Measurements from ENCODE around the gene LLCFC1.

The LLCFC1 gene

DNA sequence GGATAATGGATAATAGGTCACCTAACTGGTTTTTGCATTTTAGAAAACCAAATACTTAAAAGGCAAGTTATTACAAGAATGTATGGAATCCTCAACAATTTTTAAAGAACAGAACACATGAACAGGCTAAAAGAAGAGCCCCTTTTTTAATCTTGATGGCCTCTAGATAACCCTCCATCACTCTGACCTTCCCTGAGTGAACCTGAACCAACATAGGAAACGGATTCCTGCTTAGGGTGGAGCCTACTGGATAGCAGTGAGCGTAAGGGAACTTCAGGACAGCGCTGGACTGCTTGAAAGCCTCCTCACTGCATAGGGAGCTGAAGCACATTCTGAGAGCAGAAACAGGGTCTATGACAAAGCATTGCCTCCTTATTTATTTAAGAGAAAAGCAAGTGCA is 26.2 kb upstream of the LLCFC1 start:
- H3K9ac ChIP-seq (ENCODE audit: low read depth, low read length) = no peak overlapping the region
- no peaks in the 10 kb centered on the region for H3K27me3 ChIP-seq (ENCODE audit: insufficient read depth, low read length)
- no peak overlapping the region for H3K4me3 ChIP-seq (ENCODE audit: low read length)
- no peaks in the 10 kb centered on the region for H3K9me3 ChIP-seq (ENCODE audit: insufficient read depth, low read depth, low read length)
- 81% methylated on average over 3 of the region's 3 CpGs for WGBS
- H3K36me3 ChIP-seq (ENCODE audit: insufficient read depth, low read length) = no peaks in the 10 kb centered on the region
- no peak overlapping the region for H3K27ac ChIP-seq (ENCODE audit: low read depth, low read length)
- no peaks in the 10 kb centered on the region; the same call in 1 of the 2 replicates for H3K4me1 ChIP-seq (ENCODE audit: insufficient read depth, low read length)

DNA sequence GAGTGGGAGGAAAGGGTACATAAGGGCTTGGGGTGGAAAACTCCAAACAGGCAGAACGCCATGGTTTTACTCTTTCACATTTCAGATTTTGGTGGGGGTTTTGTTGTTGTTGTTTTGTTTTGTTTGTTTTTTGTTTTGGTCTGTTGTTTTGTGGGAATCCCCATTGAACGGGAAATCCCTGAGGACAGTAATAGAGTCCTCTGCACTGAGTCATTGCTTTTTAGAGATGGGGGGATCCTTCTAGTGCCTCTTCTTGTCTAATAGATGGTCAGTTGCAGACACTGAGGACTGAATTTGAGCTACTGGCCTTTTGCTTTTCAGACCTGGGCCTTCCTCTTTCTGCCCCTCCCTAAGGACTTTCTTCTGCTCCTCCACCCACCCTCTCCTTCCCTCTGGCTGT is 25.7 kb upstream of the LLCFC1 start:
- H3K27me3 ChIP-seq (ENCODE audit: insufficient read depth, low read length) = no peaks in the 10 kb centered on the region
- no peak overlapping the region for H3K4me3 ChIP-seq (ENCODE audit: low read length)
- H3K4me1 ChIP-seq (ENCODE audit: insufficient read depth, low read length) = no peaks in the 10 kb centered on the region; the same call in 1 of the 2 replicates
- no peak overlapping the region for H3K27ac ChIP-seq (ENCODE audit: low read depth, low read length)
- 88% methylated on average over 2 of the region's 2 CpGs for WGBS
- H3K9ac ChIP-seq (ENCODE audit: low read depth, low read length) = no peak overlapping the region
- no peaks in the 10 kb centered on the region for H3K36me3 ChIP-seq (ENCODE audit: insufficient read depth, low read length)
- no peaks in the 10 kb centered on the region for H3K9me3 ChIP-seq (ENCODE audit: insufficient read depth, low read depth, low read length)

DNA sequence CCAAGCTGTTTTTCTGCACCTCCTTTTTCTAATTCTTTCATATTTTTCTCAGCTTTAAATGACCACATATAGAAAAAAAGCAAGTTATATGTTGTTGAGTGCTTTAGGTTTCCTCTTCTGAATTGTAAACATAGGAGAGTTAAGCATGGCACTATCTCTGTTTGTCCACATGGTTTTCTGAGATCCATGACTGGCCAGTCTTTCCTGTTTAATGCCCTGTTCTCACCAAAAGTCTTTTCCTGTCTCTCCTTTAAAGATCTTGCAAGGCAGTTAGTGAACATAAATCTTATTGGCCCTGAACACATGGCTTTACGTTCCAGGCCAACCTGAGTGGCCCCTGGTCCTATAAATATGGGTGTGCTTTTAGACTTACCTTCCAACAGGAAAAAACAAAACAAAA is 25.2 kb upstream of the LLCFC1 start:
- Histone ChIP-seq H3K9ac (ENCODE audit: low read depth, low read length) (no peak overlapping the region), H3K27ac (ENCODE audit: low read depth, low read length) (no peak overlapping the region)
- no CpG with 5 or more reads among the region's 1 CpG for WGBS

DNA sequence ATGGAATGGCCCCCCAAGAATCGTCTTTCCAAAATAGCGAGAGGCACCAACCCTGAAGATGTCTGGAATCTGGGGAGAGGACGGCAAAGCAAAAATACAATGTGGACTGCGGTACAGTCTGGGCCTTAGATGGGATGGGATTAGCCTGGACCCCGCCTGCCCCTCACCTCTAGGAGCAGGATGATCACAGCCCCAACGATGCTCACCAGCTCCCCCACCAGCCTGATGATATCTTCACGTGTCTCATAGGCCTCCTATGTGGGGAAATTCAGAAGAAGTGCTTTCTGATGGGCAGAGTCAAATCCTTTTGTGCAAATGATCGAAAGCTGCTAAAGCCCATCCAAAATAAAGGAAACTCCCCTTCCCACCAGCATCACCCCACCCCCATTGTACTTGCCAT is 24.0 kb upstream of the LLCFC1 start:
- Histone ChIP-seq H3K36me3 (ENCODE audit: insufficient read depth, low read length) (no peaks in the 10 kb centered on the region), H3K4me1 (ENCODE audit: insufficient read depth, low read length) (no peaks in the 10 kb centered on the region; the same call in 1 of the 2 replicates), H3K9me3 (ENCODE audit: insufficient read depth, low read depth, low read length) (no peaks in the 10 kb centered on the region), H3K27ac (ENCODE audit: low read depth, low read length) (no peak overlapping the region), H3K4me3 (ENCODE audit: low read length) (no peak overlapping the region), H3K27me3 (ENCODE audit: insufficient read depth, low read length) (no peaks in the 10 kb centered on the region), H3K9ac (ENCODE audit: low read depth, low read length) (no peak overlapping the region)
- 89% methylated on average over 8 of the region's 8 CpGs for WGBS

More for the DNA sequence above, 25.2 kb upstream of the LLCFC1 start:
- H3K27me3 ChIP-seq (ENCODE audit: insufficient read depth, low read length) = no peaks in the 10 kb centered on the region
- no peaks in the 10 kb centered on the region; the same call in 1 of the 2 replicates for H3K4me1 ChIP-seq (ENCODE audit: insufficient read depth, low read length)
- no peaks in the 10 kb centered on the region for H3K9me3 ChIP-seq (ENCODE audit: insufficient read depth, low read depth, low read length)
- H3K4me3 ChIP-seq (ENCODE audit: low read length) = no peak overlapping the region
- no peaks in the 10 kb centered on the region for H3K36me3 ChIP-seq (ENCODE audit: insufficient read depth, low read length)

DNA sequence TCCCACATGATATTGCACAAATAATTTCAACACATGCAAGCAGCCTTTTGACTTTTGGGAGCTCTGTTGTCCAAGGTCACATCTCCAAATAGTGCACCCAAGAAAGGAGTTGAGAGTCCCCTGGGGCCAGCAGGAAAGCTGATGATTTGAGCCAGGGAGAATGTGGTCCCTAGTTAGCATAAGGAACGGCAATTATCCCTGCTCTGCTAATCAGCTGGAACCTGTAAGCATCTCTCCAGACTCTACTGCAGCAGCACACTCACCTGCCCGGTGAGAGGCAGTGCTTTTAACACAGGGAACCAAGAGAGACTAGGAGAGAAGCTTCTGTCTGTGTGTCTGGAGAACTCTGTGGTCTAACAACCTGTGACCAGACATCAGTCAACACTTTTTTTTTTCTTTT is 22.8 kb upstream of the LLCFC1 start:
- H3K36me3 ChIP-seq (ENCODE audit: insufficient read depth, low read length) = no peaks in the 10 kb centered on the region
- H3K9me3 ChIP-seq (ENCODE audit: insufficient read depth, low read depth, low read length) = no peaks in the 10 kb centered on the region
- no peaks in the 10 kb centered on the region; the same call in 1 of the 2 replicates for H3K4me1 ChIP-seq (ENCODE audit: insufficient read depth, low read length)
- no peak overlapping the region for H3K4me3 ChIP-seq (ENCODE audit: low read length)
- no peak overlapping the region for H3K27ac ChIP-seq (ENCODE audit: low read depth, low read length)
- no peaks in the 10 kb centered on the region for H3K27me3 ChIP-seq (ENCODE audit: insufficient read depth, low read length)
- 65% methylated on average over 2 of the region's 2 CpGs for WGBS
- H3K9ac ChIP-seq (ENCODE audit: low read depth, low read length) = no peak overlapping the region

DNA sequence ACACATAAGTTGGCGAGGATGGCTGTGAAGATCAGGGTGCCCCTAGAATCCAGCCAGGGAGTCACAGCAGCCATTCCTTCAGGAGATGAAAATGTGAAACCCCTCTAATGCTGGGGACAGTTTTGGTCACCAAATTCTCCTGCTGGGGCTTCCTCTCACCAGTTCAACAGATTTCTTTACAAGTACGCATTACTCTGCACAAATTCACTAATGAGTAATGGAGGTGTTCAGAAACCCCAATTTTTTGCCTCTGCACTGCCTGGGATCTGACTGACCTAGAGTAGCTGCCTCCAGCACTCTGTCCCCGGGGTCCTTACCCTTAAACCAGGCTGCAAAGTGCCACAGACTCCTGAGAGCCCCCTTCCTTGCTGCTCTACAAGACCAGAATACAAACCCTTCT is 21.8 kb upstream of the LLCFC1 start:
- Histone ChIP-seq H3K27me3 (ENCODE audit: insufficient read depth, low read length) (no peaks in the 10 kb centered on the region), H3K9ac (ENCODE audit: low read depth, low read length) (no peak overlapping the region), H3K4me1 (ENCODE audit: insufficient read depth, low read length) (no peaks in the 10 kb centered on the region), H3K9me3 (ENCODE audit: insufficient read depth, low read depth, low read length) (no peaks in the 10 kb centered on the region), H3K4me3 (ENCODE audit: low read length) (no peak overlapping the region), H3K27ac (ENCODE audit: low read depth, low read length) (no peak overlapping the region), H3K36me3 (ENCODE audit: insufficient read depth, low read length) (no peaks in the 10 kb centered on the region)
- 91% methylated on average over 3 of the region's 3 CpGs for WGBS

DNA sequence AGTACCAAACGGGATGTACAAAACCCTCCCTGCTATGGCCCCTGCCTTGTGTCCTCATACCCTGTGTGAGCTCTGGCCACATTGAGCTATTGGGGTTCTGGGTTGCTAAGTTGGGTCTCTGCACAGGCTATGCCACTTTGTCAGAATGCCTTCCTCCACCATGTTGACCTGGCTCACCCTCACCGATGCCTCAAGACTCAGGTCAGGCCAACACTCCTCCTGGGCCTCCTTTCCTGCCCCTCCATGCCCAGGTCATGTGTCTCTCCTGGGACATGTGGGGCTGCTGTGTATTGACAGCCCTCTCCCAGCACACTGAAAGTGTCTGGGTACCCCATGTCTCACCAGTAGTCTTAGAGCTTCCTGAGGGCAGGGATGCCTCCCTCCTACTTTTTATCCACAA is 20.4 kb upstream of the LLCFC1 start:
- no peaks in the 10 kb centered on the region for H3K9me3 ChIP-seq (ENCODE audit: insufficient read depth, low read depth, low read length)
- H3K27me3 ChIP-seq (ENCODE audit: insufficient read depth, low read length) = no peaks in the 10 kb centered on the region
- 99% methylated on average over 2 of the region's 2 CpGs for WGBS
- H3K9ac ChIP-seq (ENCODE audit: low read depth, low read length) = no peak overlapping the region
- no peak overlapping the region for H3K4me3 ChIP-seq (ENCODE audit: low read length)
- no peaks in the 10 kb centered on the region for H3K4me1 ChIP-seq (ENCODE audit: insufficient read depth, low read length)
- H3K27ac ChIP-seq (ENCODE audit: low read depth, low read length) = no peak overlapping the region
- H3K36me3 ChIP-seq (ENCODE audit: insufficient read depth, low read length) = no peaks in the 10 kb centered on the region

DNA sequence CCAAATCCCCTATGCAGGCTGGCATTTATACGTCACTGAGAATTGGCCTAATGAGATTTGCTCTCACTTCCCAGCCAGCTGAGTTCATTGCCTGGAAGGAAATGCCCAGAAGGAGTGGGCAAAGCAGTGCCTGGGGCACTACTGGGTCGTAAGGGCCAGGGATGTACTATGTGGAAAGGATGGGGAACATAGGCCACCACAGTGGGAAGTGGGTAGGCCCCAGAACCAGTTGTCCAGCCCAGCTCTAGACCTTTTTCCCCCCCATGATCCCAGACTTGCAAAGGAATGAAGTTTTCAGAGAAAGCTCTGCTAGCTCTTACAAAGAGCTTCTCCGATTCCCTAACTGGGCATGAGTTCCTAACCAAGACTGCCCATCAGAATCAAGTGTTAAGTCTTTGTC is 19.6 kb upstream of the LLCFC1 start:
- Histone ChIP-seq H3K27ac (ENCODE audit: low read depth, low read length) (no peak overlapping the region), H3K9ac (ENCODE audit: low read depth, low read length) (no peak overlapping the region), H3K4me3 (ENCODE audit: low read length) (no peak overlapping the region), H3K4me1 (ENCODE audit: insufficient read depth, low read length) (no peaks in the 10 kb centered on the region), H3K27me3 (ENCODE audit: insufficient read depth, low read length) (no peaks in the 10 kb centered on the region), H3K9me3 (ENCODE audit: insufficient read depth, low read depth, low read length) (no peaks in the 10 kb centered on the region), H3K36me3 (ENCODE audit: insufficient read depth, low read length) (no peaks in the 10 kb centered on the region)
- WGBS = 93% methylated on average over 3 of the region's 3 CpGs

DNA sequence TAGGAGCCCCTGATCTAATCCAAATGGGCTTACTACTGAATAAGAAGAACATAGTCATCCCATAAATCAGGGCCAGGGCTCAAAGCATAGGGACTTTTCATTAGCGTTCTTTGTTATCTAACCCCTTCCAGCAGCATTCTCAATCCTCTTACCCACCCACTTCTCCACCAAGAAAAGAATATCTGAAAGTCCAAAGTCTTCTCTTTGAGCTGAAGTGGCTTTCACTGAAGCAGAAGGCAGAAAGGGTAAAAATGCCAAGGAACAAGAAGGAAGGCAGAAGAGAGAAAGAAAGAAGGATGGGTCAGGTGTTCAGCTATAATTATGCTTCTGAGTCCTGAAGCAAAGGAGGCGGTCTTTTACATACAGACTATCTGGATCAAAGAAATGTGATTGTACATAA is 15.9 kb upstream of the LLCFC1 start:
- no peaks in the 10 kb centered on the region for H3K9me3 ChIP-seq (ENCODE audit: insufficient read depth, low read depth, low read length)
- no peak overlapping the region for H3K9ac ChIP-seq (ENCODE audit: low read depth, low read length)
- no peak overlapping the region for H3K4me3 ChIP-seq (ENCODE audit: low read length)
- WGBS = 50% methylated on average over 2 of the region's 2 CpGs
- no peak overlapping the region for H3K27ac ChIP-seq (ENCODE audit: low read depth, low read length)
- H3K4me1 ChIP-seq (ENCODE audit: insufficient read depth, low read length) = no peaks in the 10 kb centered on the region
- H3K27me3 ChIP-seq (ENCODE audit: insufficient read depth, low read length) = 0 out of 2 replicates have a peak, but pooled peaks cover 6% of the 10 kb centered on the region
- H3K36me3 ChIP-seq (ENCODE audit: insufficient read depth, low read length) = no peaks in the 10 kb centered on the region

DNA sequence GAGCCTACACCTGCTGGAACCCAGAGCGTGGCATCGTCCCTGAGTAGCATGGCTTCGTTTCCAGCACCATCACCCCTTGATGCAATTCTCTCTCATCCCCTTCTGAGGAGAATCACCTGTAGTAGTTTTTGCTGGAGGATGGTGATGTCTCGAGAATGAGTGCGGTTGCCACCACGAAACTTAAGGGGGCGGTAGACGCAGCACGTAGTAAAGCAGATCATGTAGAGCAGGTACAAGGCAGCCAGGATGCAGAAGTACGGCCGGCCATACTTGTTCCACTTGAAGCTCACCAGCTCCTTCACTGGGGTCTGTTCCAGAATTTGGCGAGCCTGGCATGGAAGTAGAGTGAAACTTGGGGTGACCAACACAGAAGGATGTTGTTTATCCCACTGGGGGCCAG is 13.9 kb upstream of the LLCFC1 start:
- no peak overlapping the region for H3K9ac ChIP-seq (ENCODE audit: low read depth, low read length)
- 78% methylated on average over 12 of the region's 12 CpGs for WGBS
- no peaks in the 10 kb centered on the region for H3K36me3 ChIP-seq (ENCODE audit: insufficient read depth, low read length)
- no peaks in the 10 kb centered on the region for H3K4me1 ChIP-seq (ENCODE audit: insufficient read depth, low read length)
- H3K4me3 ChIP-seq (ENCODE audit: low read length) = no peak overlapping the region
- no peak overlapping the region for H3K27ac ChIP-seq (ENCODE audit: low read depth, low read length)
- no peaks in the 10 kb centered on the region for H3K9me3 ChIP-seq (ENCODE audit: insufficient read depth, low read depth, low read length)
- H3K27me3 ChIP-seq (ENCODE audit: insufficient read depth, low read length) = 0 out of 2 replicates have a peak, but pooled peaks cover 6% of the 10 kb centered on the region

DNA sequence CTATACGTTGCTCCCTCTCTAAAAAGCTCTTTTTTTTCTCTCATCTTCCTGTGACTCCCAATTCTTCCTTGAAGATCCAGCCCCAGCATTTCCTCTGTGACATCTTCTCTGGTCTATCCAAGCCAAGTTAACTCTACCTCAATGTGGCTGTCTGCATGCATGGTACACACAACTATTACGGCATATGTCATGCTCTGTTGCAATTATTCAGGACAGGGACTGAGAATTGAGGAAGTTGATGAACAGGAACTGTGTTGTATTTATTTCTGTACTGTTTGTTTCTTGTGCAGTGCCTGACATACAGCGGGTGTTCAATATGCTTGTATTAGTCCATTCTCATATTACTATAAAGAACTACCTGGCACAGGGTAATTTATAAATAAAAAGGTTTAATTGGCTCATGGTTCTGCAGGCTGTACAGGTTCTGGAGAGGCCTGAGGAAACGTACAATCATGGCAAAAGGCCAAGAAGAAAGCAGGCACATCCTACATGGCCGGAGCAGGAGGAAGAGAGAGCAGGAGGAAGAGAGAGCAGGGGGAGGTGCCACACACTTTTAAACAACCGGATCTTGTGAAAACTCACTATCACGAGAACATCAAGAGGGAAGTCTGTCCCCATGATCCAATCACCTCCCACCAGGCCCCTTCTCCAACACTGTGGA is 12.1 kb upstream of the LLCFC1 start:
- Histone ChIP-seq H3K27me3 (ENCODE audit: insufficient read depth, low read length) (0 out of 2 replicates have a peak, but pooled peaks cover 6% of the 10 kb centered on the region), H3K36me3 (ENCODE audit: insufficient read depth, low read length) (no peaks in the 10 kb centered on the region), H3K27ac (ENCODE audit: low read depth, low read length) (no peak overlapping the region), H3K4me3 (ENCODE audit: low read length) (no peak overlapping the region), H3K9ac (ENCODE audit: low read depth, low read length) (no peak overlapping the region), H3K9me3 (ENCODE audit: insufficient read depth, low read depth, low read length) (no peaks in the 10 kb centered on the region), H3K4me1 (ENCODE audit: insufficient read depth, low read length) (no peaks in the 10 kb centered on the region)
- 82% methylated on average over 6 of the region's 7 CpGs for WGBS

DNA sequence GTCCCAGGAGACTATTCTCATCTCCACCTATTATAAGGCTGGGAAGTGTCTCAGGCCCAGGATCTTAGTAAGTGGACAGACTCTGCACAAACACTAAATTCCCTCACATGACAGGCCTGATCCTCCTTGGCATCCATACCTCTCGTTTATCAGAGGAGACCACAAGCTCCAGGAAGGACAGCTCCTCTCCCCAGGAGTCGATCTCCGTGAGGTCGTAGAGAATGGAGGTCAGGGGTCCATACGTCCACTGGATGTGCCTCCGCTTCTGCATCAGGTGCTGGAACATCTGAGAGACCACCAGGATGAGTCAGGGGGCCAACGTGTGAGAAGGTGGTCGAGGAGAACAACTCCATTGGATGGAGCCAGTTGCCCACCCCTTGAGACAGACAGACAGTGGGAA is 11.3 kb upstream of the LLCFC1 start:
- Histone ChIP-seq H3K27ac (ENCODE audit: low read depth, low read length) (no peak overlapping the region), H3K9ac (ENCODE audit: low read depth, low read length) (no peak overlapping the region), H3K9me3 (ENCODE audit: insufficient read depth, low read depth, low read length) (no peaks in the 10 kb centered on the region), H3K4me3 (ENCODE audit: low read length) (no peak overlapping the region), H3K27me3 (ENCODE audit: insufficient read depth, low read length) (0 out of 2 replicates have a peak, but pooled peaks cover 6% of the 10 kb centered on the region), H3K4me1 (ENCODE audit: insufficient read depth, low read length) (no peaks in the 10 kb centered on the region), H3K36me3 (ENCODE audit: insufficient read depth, low read length) (no peaks in the 10 kb centered on the region)
- 76% methylated on average over 8 of the region's 8 CpGs for WGBS
